Measurements from ENCODE around the gene TRIM54.
A peak's percentile ranks its signal among the peaks of the same experiment; 100 is the strongest.
"Not testable (repeated sequence)": the region's sequence is repeated elsewhere in the genome, so short reads cannot be mapped to it uniquely, and the experiment has no call there.

Gene TRIM54

GRCh38 chr2:27261241-27261925 lies 20.8 kb upstream of the TRIM54 start:
- no peak for DNase-seq

- no peak for DNase-seq
Observed at GRCh38 chr2:27261926-27262298, 20.3 kb upstream of the TRIM54 start.

- peak; percentile 77 to 79 for DNase-seq
Observed at GRCh38 chr2:27262379-27263286, 19.6 kb upstream of the TRIM54 start, which contains the start of gene SLC30A3. Gene SLC30A3 (minus strand): TSS chr2:27263047. CDS start chr2:27262906, 141 bp downstream.

GRCh38 chr2:27263287-27264252 lies 18.7 kb upstream of the TRIM54 start:
- no peak for DNase-seq

GRCh38 chr2:27264253-27264752 lies 17.9 kb upstream of the TRIM54 start:
- DNase-seq = no peak

GRCh38 chr2:27264753-27265535 lies 17.3 kb upstream of the TRIM54 start:
- DNase-seq = peak; percentile 72 to 76

- no peak for DNase-seq
Observed at GRCh38 chr2:27265536-27265870, 16.7 kb upstream of the TRIM54 start.

GRCh38 chr2:27268296-27268695 lies 13.9 kb upstream of the TRIM54 start:
- DNase-seq = not testable (repeated sequence)

GRCh38 chr2:27270131-27270530 lies 12.1 kb upstream of the TRIM54 start:
- DNase-seq = no peak

GRCh38 chr2:27270670-27271069 lies 11.6 kb upstream of the TRIM54 start:
- DNase-seq = no peak

GRCh38 chr2:27271631-27272340 lies 10.4 kb upstream of the TRIM54 start:
- no peak for DNase-seq

- not testable (repeated sequence) for DNase-seq
Observed at GRCh38 chr2:27272537-27273522, 9.4 kb upstream of the TRIM54 start.

- DNase-seq = no peak
Observed at GRCh38 chr2:27275211-27276150, 6.7 kb upstream of the TRIM54 start, which contains the start of gene DNAJC5G. Gene DNAJC5G (plus strand): TSS chr2:27275433. CDS start chr2:27276729, 1,296 bp downstream.

GRCh38 chr2:27278010-27278409 lies 4.2 kb upstream of the TRIM54 start:
- DNase-seq = no peak

GRCh38 chr2:27280826-27281225 lies 1.4 kb upstream of the TRIM54 start:
- DNase-seq = no peak

GRCh38 chr2:27281442-27281841 lies 787 bp upstream of the TRIM54 start:
- DNase-seq = no peak

GRCh38 chr2:27282892-27283291 lies 663 bp downstream of the TRIM54 start:
- no peak for DNase-seq

GRCh38 chr2:27284996-27285395 lies 2.8 kb downstream of the TRIM54 start:
- no peak for DNase-seq

- no peak for DNase-seq
Observed at GRCh38 chr2:27285481-27285880, 3.3 kb downstream of the TRIM54 start.
